Astrocyte (in vitro differentiated cells and primary cell): Measurements from ENCODE around the gene TBC1D24. TPM values are rescaled to one million over a fixed set of nuclear protein-coding genes. Genes with fewer than 3 reads are reported as not detected.

Experiments
- DNase-seq: peaks from one replicate; pipeline ENCODE4 v3.0.0-alpha.2; 2010; ENCODE audit warnings: low read depth
- FAIRE-seq: peaks from 2 replicates; lab custom pipeline; 2011; peaks lifted over from hg19 to GRCh38; lab: Jason Lieb, UNC
- H2AFZ ChIP-seq: 2 replicates; pipeline ENCODE4 v1.6.0; 2012; ENCODE audit warnings: low read depth, low read length, inconsistent platforms
- H3K27ac ChIP-seq: 2 replicates; pipeline ENCODE4 v1.5.1; 2011; ENCODE audit warnings: low read depth, low read length, inconsistent platforms
- H3K27me3 ChIP-seq: 2 replicates; pipeline ENCODE4 v1.6.0; 2011; ENCODE audit warnings: low read length, inconsistent platforms; ENCODE audit not compliant: insufficient read depth
- H3K36me3 ChIP-seq: 2 replicates; pipeline ENCODE4 v1.5.1; 2011; ENCODE audit warnings: low read length, inconsistent platforms; ENCODE audit not compliant: insufficient read depth
- H3K4me1 ChIP-seq: 2 replicates; pipeline ENCODE4 v1.5.1; 2011; ENCODE audit warnings: low read length, inconsistent platforms; ENCODE audit not compliant: insufficient read depth
- H3K4me2 ChIP-seq: 2 replicates; pipeline ENCODE4 v1.6.0; 2012; ENCODE audit warnings: low read length, inconsistent platforms
- H3K4me3 ChIP-seq: 2 replicates; pipeline ENCODE4 v1.5.1; 2011; ENCODE audit warnings: low read depth, mild to moderate bottlenecking, low read length, inconsistent platforms; ENCODE audit not compliant: insufficient read depth
- H3K79me2 ChIP-seq: 2 replicates; pipeline ENCODE4 v1.6.0; 2012; ENCODE audit warnings: mild to moderate bottlenecking, low read length, inconsistent platforms; ENCODE audit not compliant: insufficient read depth
- H3K9ac ChIP-seq: 2 replicates; pipeline ENCODE4 v1.6.0; 2012; ENCODE audit warnings: mild to moderate bottlenecking, low read length, inconsistent platforms
- H3K9me3 ChIP-seq: 2 replicates; pipeline ENCODE4 v1.5.1; 2012; ENCODE audit warnings: low read depth, mild to moderate bottlenecking, low read length, inconsistent platforms; ENCODE audit not compliant: insufficient read depth
- H4K20me1 ChIP-seq: 2 replicates; pipeline ENCODE4 v1.6.0; 2012; ENCODE audit warnings: low read length, inconsistent platforms; ENCODE audit not compliant: insufficient read depth
- H3K27ac Mint-ChIP-seq: one replicate; pipeline ENCODE4 v1.8.0; 2021; ENCODE audit warnings: mild to moderate bottlenecking, mixed read lengths; ENCODE audit not compliant: unreplicated experiment
- H3K27me3 Mint-ChIP-seq: one replicate; pipeline ENCODE4 v1.8.0; 2021; ENCODE audit warnings: low read depth, mixed read lengths; ENCODE audit not compliant: unreplicated experiment
- H3K36me3 Mint-ChIP-seq: one replicate; pipeline ENCODE4 v1.8.0; 2021; ENCODE audit warnings: low read depth, mixed read lengths; ENCODE audit not compliant: unreplicated experiment
- H3K4me1 Mint-ChIP-seq: one replicate; pipeline ENCODE4 v1.8.0; 2021; ENCODE audit warnings: low read depth, mixed read lengths; ENCODE audit not compliant: unreplicated experiment
- H3K4me3 Mint-ChIP-seq: one replicate; pipeline ENCODE4 v1.8.0; 2021; ENCODE audit warnings: mild to moderate bottlenecking, moderate library complexity, mixed read lengths; ENCODE audit not compliant: unreplicated experiment
- H3K9me3 Mint-ChIP-seq: one replicate; pipeline ENCODE4 v1.8.0; 2021; ENCODE audit warnings: mild to moderate bottlenecking, mixed read lengths; ENCODE audit not compliant: unreplicated experiment
- CTCF ChIP-seq: IDR thresholded peaks from 2 replicates; pipeline ENCODE4 v1.5.1; 2011; ENCODE audit warnings: low read depth, mild to moderate bottlenecking, inconsistent platforms, low read length, moderate library complexity; ENCODE audit not compliant: insufficient read depth
- EZH2 ChIP-seq: IDR thresholded peaks from 2 replicates; pipeline ENCODE4 v1.6.1; 2012; ENCODE audit warnings: mild to moderate bottlenecking, low read length, inconsistent platforms; ENCODE audit not compliant: insufficient read depth
- total RNA-seq: library from RNA; stranded (reverse); gene quantifications from 2 replicates; pipeline ENCODE4 v1.2.1, GENCODE V29; 2021

Gene TBC1D24
- total RNA-seq, 1 donor from 2014 or later: 13.4 TPM

- Histone ChIP-seq H3K36me3 (peaks cover 14% of the 10 kb centered on the region), H3K27ac (no peak overlapping the region), H3K9me3 (no peaks in the 10 kb centered on the region), H3K4me1 (peaks cover 14% of the 10 kb centered on the region), H3K4me3 (no peak overlapping the region), H4K20me1 (peaks cover 5% of the 10 kb centered on the region), H3K4me2 (no peak overlapping the region), H3K27me3 (no peaks in the 10 kb centered on the region), H3K79me2 (peaks cover 8% of the 10 kb centered on the region), H2AFZ (no peak overlapping the region), H3K9ac (no peak overlapping the region)
- peaks cover 3% of the 10 kb centered on the region for H3K4me1 Mint-ChIP-seq
- H3K27me3 Mint-ChIP-seq: no peaks in the 10 kb centered on the region
- no peak for FAIRE-seq
- no peak overlapping the region for H3K27ac Mint-ChIP-seq
- H3K36me3 Mint-ChIP-seq: peaks cover 14% of the 10 kb centered on the region
- no peaks in the 10 kb centered on the region for H3K9me3 Mint-ChIP-seq
- TF ChIP-seq CTCF (no peak), EZH2 (no peak)
- DNase-seq: no peak
- no peak overlapping the region for H3K4me3 Mint-ChIP-seq
These were observed 17.7 kb upstream of the TBC1D24 start for GRCh38 chr16:2457267-2457666.

DNA sequence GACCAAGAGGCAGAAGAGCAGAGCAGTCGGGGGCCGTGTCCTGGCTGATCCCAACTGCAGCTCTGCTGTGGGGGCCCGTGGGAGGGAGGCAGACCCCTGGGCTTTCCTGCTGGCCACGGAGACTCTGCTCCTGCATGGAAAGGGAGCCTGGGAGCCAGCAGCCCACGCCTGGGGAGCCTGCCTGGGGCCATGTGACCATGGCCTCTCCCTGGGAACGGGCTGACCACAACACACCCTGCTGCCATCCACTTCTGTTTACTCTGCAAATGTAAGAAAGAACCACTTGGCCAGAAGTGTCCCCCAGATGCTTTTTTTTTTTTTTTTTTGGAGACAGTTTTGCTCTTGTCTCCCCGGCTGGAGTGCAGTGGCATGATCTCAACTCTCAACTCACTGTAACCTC is 17.0 kb upstream of the TBC1D24 start:
- Histone ChIP-seq H4K20me1 (peaks cover 5% of the 10 kb centered on the region), H3K27ac (no peak overlapping the region), H3K9me3 (no peaks in the 10 kb centered on the region), H3K27me3 (no peaks in the 10 kb centered on the region), H3K9ac (no peak overlapping the region), H3K79me2 (peaks cover 8% of the 10 kb centered on the region), H3K4me2 (no peak overlapping the region), H3K36me3 (peaks cover 14% of the 10 kb centered on the region), H3K4me3 (no peak overlapping the region), H2AFZ (no peak overlapping the region), H3K4me1 (peaks cover 14% of the 10 kb centered on the region)
- Mint-ChIP-seq H3K27me3 (no peaks in the 10 kb centered on the region), H3K4me3 (peak overlapping the region; percentile 40), H3K27ac (no peak overlapping the region), H3K9me3 (no peaks in the 10 kb centered on the region), H3K36me3 (peaks cover 9% of the 10 kb centered on the region), H3K4me1 (peaks cover 3% of the 10 kb centered on the region)
- no peak for DNase-seq
- FAIRE-seq: no peak
- no peak for TF ChIP-seq EZH2
- TF ChIP-seq CTCF: no peak

GRCh38 chr16:2458887-2459646 is 15.9 kb upstream of the TBC1D24 start:
- Histone ChIP-seq H3K79me2 (peaks cover 8% of the 10 kb centered on the region), H3K9me3 (no peaks in the 10 kb centered on the region), H3K9ac (peak overlapping the region; percentile 79), H3K4me1 (peaks cover 14% of the 10 kb centered on the region), H3K36me3 (peaks cover 8% of the 10 kb centered on the region), H3K4me3 (peak overlapping the region; percentile 59), H3K27ac (no peak overlapping the region), H2AFZ (peak overlapping the region; percentile 78), H3K4me2 (peak overlapping the region; percentile 90), H3K27me3 (no peaks in the 10 kb centered on the region), H4K20me1 (peaks cover 5% of the 10 kb centered on the region)
- TF ChIP-seq CTCF (no peak), EZH2 (no peak)
- H3K9me3 Mint-ChIP-seq: no peaks in the 10 kb centered on the region
- peaks cover 3% of the 10 kb centered on the region for H3K36me3 Mint-ChIP-seq
- DNase-seq (no peak), FAIRE-seq (no peak)
- no peaks in the 10 kb centered on the region for H3K27me3 Mint-ChIP-seq
- H3K4me3 Mint-ChIP-seq: peak overlapping the region; percentile 86
- H3K27ac Mint-ChIP-seq: peak overlapping the region; percentile 21
- peaks cover 7% of the 10 kb centered on the region for H3K4me1 Mint-ChIP-seq
